IMR-90 (cell line): ENCODE measurements around the gene PSMD12. TPM values are rescaled to one million over a fixed set of nuclear protein-coding genes. Genes with fewer than 3 reads are reported as not detected.

Experiments
- ATAC-seq: fragments of 200-7000 bp; cut with Tn5 transposase; 2 replicates; pipeline ENCODE4 v1.9.1; 2020; ENCODE audit warnings: low read depth, mild to moderate bottlenecking, moderate library complexity
- BruUV-seq: library from RNA; stranded (reverse); fragments of 400-500 nt; replicated peaks from 2 replicates; lab custom pipeline; 2021; lab: Mats Ljungman, UMichigan
- CTCF ChIA-PET: fragments of 300-600 bp; formaldehyde crosslinking; extraction: SDS; loops from one replicate; lab custom pipeline; 2021; ENCODE audit warnings: antibody characterized with exemption; lab: Yijun Ruan, JAX
- POLR2A ChIA-PET: fragments of 300-600 bp; sonication (Branson Sonifier 250); formaldehyde crosslinking; loops from one replicate; lab custom pipeline; 2022; ENCODE audit warnings: antibody characterized with exemption; ENCODE audit not compliant: unreplicated experiment; lab: Charles Lee
- DNase-seq: peaks from one replicate; pipeline ENCODE4 v3.0.0; 2013
- H2AFZ ChIP-seq: replicated peaks from 2 replicates; pipeline ENCODE3; 2013; ENCODE audit warnings: low read length, mild to moderate bottlenecking; ENCODE audit not compliant: poor library complexity
- H2AK5ac ChIP-seq: 2 replicates; pipeline ENCODE4 v1.6.1; 2013; ENCODE audit warnings: low read depth, low read length, inconsistent platforms
- H2AK9ac ChIP-seq: replicated peaks from 2 replicates; pipeline ENCODE3; 2013; ENCODE audit warnings: mild to moderate bottlenecking, low read depth, low read length, moderate library complexity; ENCODE audit not compliant: poor library complexity
- H2BK120ac ChIP-seq: 2 replicates; pipeline ENCODE4 v1.6.1; 2013; ENCODE audit warnings: low read depth, low read length, inconsistent platforms
- H2BK15ac ChIP-seq: 3 replicates; pipeline ENCODE4 v1.6.1; 2013; ENCODE audit warnings: low read depth, low read length, inconsistent platforms
- H2BK20ac ChIP-seq: 2 replicates; pipeline ENCODE4 v1.6.1; 2013; ENCODE audit warnings: low read depth, mild to moderate bottlenecking, inconsistent platforms, low read length, moderate library complexity
- H2BK5ac ChIP-seq: 2 replicates; pipeline ENCODE4 v1.6.1; 2013; ENCODE audit warnings: mild to moderate bottlenecking, low read depth, low read length, inconsistent platforms; ENCODE audit not compliant: poor library complexity, severe bottlenecking
- H3K14ac ChIP-seq: replicated peaks from 2 replicates; pipeline ENCODE4 v1.6.1; 2013; ENCODE audit warnings: low read depth, low read length, inconsistent platforms
- H3K18ac ChIP-seq: 2 replicates; pipeline ENCODE4 v1.6.1; 2013; ENCODE audit warnings: low read depth, low read length, control low read depth
- H3K23ac ChIP-seq: 2 replicates; pipeline ENCODE4 v1.6.1; 2013; ENCODE audit warnings: low read depth, low read length, inconsistent platforms
- H3K27ac ChIP-seq: 2 replicates; pipeline ENCODE4 v1.5.1; 2013; ENCODE audit warnings: mild to moderate bottlenecking, control low read depth, low read length; ENCODE audit not compliant: insufficient read depth
- H3K27me3 ChIP-seq: 2 replicates; pipeline ENCODE4 v1.6.1; 2013; ENCODE audit warnings: low read length; ENCODE audit not compliant: control insufficient read depth, insufficient read depth
- H3K36me3 ChIP-seq: 2 replicates; pipeline ENCODE4 v1.6.1; 2013; ENCODE audit warnings: low read length, mixed read lengths; ENCODE audit not compliant: control insufficient read depth, insufficient read depth
- H3K4ac ChIP-seq: 2 replicates; pipeline ENCODE4 v1.6.1; 2013; ENCODE audit warnings: low read depth, low read length, inconsistent platforms
- H3K4me1 ChIP-seq: 2 replicates; pipeline ENCODE4 v1.6.1; 2013; ENCODE audit warnings: low read length, mixed read lengths; ENCODE audit not compliant: control insufficient read depth, insufficient read depth
- H3K4me2 ChIP-seq: 2 replicates; pipeline ENCODE4 v1.6.1; 2013; ENCODE audit warnings: low read depth, mild to moderate bottlenecking, control low read depth, low read length, moderate library complexity
- H3K4me3 ChIP-seq: 2 replicates; pipeline ENCODE4 v1.5.1; 2013; ENCODE audit warnings: low read depth, mild to moderate bottlenecking, control low read depth, low read length, moderate library complexity; ENCODE audit not compliant: insufficient read depth
- H3K56ac ChIP-seq: 2 replicates; pipeline ENCODE4 v1.6.1; 2013; ENCODE audit warnings: low read length, inconsistent platforms; ENCODE audit not compliant: insufficient read depth; ENCODE audit errors: extremely low read depth
- H3K79me1 ChIP-seq, 2 experiments: 2 replicates each; pipeline ENCODE4 v1.6.1; 2013; ENCODE audit warnings: low read length in 2 of 2, inconsistent platforms in 1 of 2, low read depth in 1 of 2
- H3K9ac ChIP-seq: 2 replicates; pipeline ENCODE4 v1.6.1; 2013; ENCODE audit warnings: low read depth, low read length, control low read depth
- H3K9me1 ChIP-seq: 2 replicates; pipeline ENCODE4 v1.6.1; 2013; ENCODE audit warnings: low read length, inconsistent platforms; ENCODE audit not compliant: insufficient read depth
- H3K9me3 ChIP-seq: 2 replicates; pipeline ENCODE4 v1.6.1; 2013; ENCODE audit warnings: low read length; ENCODE audit not compliant: control insufficient read depth, insufficient read depth
- H4K20me1 ChIP-seq: 2 replicates; pipeline ENCODE4 v1.6.1; 2013; ENCODE audit warnings: low read length, inconsistent platforms; ENCODE audit not compliant: insufficient read depth
- H4K5ac ChIP-seq: 2 replicates; pipeline ENCODE4 v1.6.1; 2013; ENCODE audit warnings: mild to moderate bottlenecking, low read depth, low read length, control low read depth
- H4K8ac ChIP-seq, 2 experiments: 2 replicates each; pipeline ENCODE4 v1.6.1; 2013; ENCODE audit warnings: low read depth in 2 of 2, low read length in 2 of 2, control low read depth in 1 of 2, inconsistent platforms in 1 of 2
- H4K91ac ChIP-seq: 2 replicates; pipeline ENCODE4 v1.6.1; 2013; ENCODE audit warnings: low read depth, low read length, inconsistent platforms; ENCODE audit not compliant: insufficient read depth
- BHLHE40 ChIP-seq: fragments of 150-350 bp; IDR thresholded peaks from 2 replicates; pipeline ENCODE4 v1.6.1; 2016; ENCODE audit warnings: mild to moderate bottlenecking, low read depth, low read length
- CEBPB ChIP-seq: IDR thresholded peaks from 2 replicates; pipeline ENCODE4 v1.6.1; 2012; ENCODE audit warnings: low read depth, low read length, improper control_type of control experiment
- FOS ChIP-seq: fragments of 150-350 bp; IDR thresholded peaks from 2 replicates; pipeline ENCODE4 v1.6.1; 2016; ENCODE audit warnings: low read depth, low read length
- MAFK ChIP-seq: IDR thresholded peaks from 2 replicates; pipeline ENCODE4 v1.6.1; 2012; ENCODE audit warnings: low read depth, low read length, improper control_type of control experiment
- MAZ ChIP-seq: IDR thresholded peaks from 2 replicates; pipeline ENCODE4 v1.6.1; 2012; ENCODE audit warnings: low read depth, mild to moderate bottlenecking, low read length, improper control_type of control experiment, moderate library complexity, borderline replicate concordance
- MXI1 ChIP-seq: IDR thresholded peaks from 2 replicates; pipeline ENCODE4 v1.6.1; 2012; ENCODE audit warnings: low read depth, mild to moderate bottlenecking, low read length, moderate library complexity, borderline replicate concordance
- NFE2L2 ChIP-seq: fragments of 150-350 bp; IDR thresholded peaks from 2 replicates; pipeline ENCODE4 v1.6.1; 2016; ENCODE audit warnings: low read depth, mild to moderate bottlenecking, low read length
- RCOR1 ChIP-seq: IDR thresholded peaks from 2 replicates; pipeline ENCODE4 v1.6.1; 2012; ENCODE audit warnings: mild to moderate bottlenecking, low read length, improper control_type of control experiment; ENCODE audit not compliant: insufficient replicate concordance
- RFX5 ChIP-seq: IDR thresholded peaks from 2 replicates; pipeline ENCODE4 v1.8.0; 2012; ENCODE audit warnings: low read depth, mild to moderate bottlenecking, low read length, moderate library complexity
- SMC3 ChIP-seq: fragments of 150-350 bp; IDR thresholded peaks from 2 replicates; pipeline ENCODE4 v1.6.1; 2016; ENCODE audit warnings: low read depth, mild to moderate bottlenecking, antibody characterized with exemption, low read length, moderate library complexity
- WGBS, 2 experiments: methylation state at CpG; one replicate each; pipeline versions ENCODE4 v1.1.5 to v1.1.7; 2013; ENCODE audit warnings: missing lambda C conversion rate in 2 of 2; ENCODE audit not compliant: insufficient read length in 1 of 2; ENCODE audit errors: extremely low coverage in 2 of 2; 5-methylcytosine and 5-hydroxymethylcytosine counted together
- dilution Hi-C: fragments of 300-500 bp; cut with HindIII; formaldehyde crosslinking; loops from one replicate; pipeline ENCODE4 v1.14.3; 2018; ENCODE audit warnings: low sequenced_read_pairs; ENCODE audit not compliant: unreplicated experiment
- in situ Hi-C: fragments of 300-500 bp; cut with MboI; formaldehyde crosslinking; loops from 3 replicates; pipeline ENCODE4 v1.14.3; 2019; ENCODE audit warnings: low sequenced_read_pairs, inconsistent platforms, mixed read lengths
- intact Hi-C: fragments of 100-400 bp; cut with micrococcal nuclease; formaldehyde crosslinking; loops from 2 replicates; pipeline ENCODE4 v1.10.0; 2022
- polyA plus RNA-seq, 3 experiments: library from polyadenylated mRNA; depleted of rRNA; stranded (reverse); fragments of >200 nt; gene quantifications; 2 replicates each; pipeline ENCODE4 v1.2.3, GENCODE V29; 2012; ENCODE audit warnings: low replicate concordance in 1 of 3
- total RNA-seq: library from RNA; depleted of rRNA; stranded (reverse); fragments of >200 nt; gene quantifications from 2 replicates; pipeline ENCODE4 v1.2.3, GENCODE V29; 2012
- TF ChIP-seq, protein P1 (sequence below): fragments of 150-350 bp; IDR thresholded peaks from 2 replicates; pipeline ENCODE4 v1.6.1; 2016; ENCODE audit warnings: low read depth, mild to moderate bottlenecking, low read length, moderate library complexity, borderline replicate concordance

Gene PSMD12
- total and polyA plus RNA-seq, 2 of the 4 experiments (the other 2 are of a cell fraction), result 17.9 to 39.7 TPM

- TF ChIP-seq MAZ, result no peak
Measured at GRCh38 chr17:67364847-67365737, 1.3 kb downstream of the PSMD12 start (continued).

- Histone ChIP-seq H4K8ac (no peak overlapping the region), H2AK5ac (no peak overlapping the region), H2AK9ac (no peak overlapping the region), H2BK15ac (no peak overlapping the region), H3K9me1 (peaks cover 4% of the 10 kb centered on the region), H4K5ac (no peak overlapping the region), H2BK5ac (no peak overlapping the region), H3K9ac (no peak overlapping the region), H3K36me3 (peaks cover 10% of the 10 kb centered on the region), H3K56ac (no peak overlapping the region), H2AFZ (no peak overlapping the region), H4K91ac (no peak overlapping the region), H2BK120ac (no peak overlapping the region), H3K79me1 (peaks cover 10 to 25% of the 10 kb centered on the region in 2 experiments; a peak in 3 of 4 replicates), H3K4me2 (no peak overlapping the region), H3K4me1 (peaks cover 10% of the 10 kb centered on the region; the same call in 1 of the 2 replicates), H3K4ac (no peak overlapping the region), H3K9me3 (no peaks in the 10 kb centered on the region), H3K27ac (no peak overlapping the region), H3K14ac (no peak overlapping the region), H4K20me1 (peaks cover 80% of the 10 kb centered on the region), H3K27me3 (no peaks in the 10 kb centered on the region), H3K23ac (no peak overlapping the region), H3K4me3 (no peak overlapping the region), H2BK20ac (no peak overlapping the region), H3K18ac (no peak overlapping the region)
- in situ Hi-C loops, result no loop called here
- 100% methylated on average over 5 of the region's 9 CpGs; no CpG with 5 or more reads in 1 of the 2 experiments for WGBS, 2 experiments
- BruUV-seq, result no TSS peak
- dilution Hi-C loops, result no loop called here
- POLR2A ChIA-PET, result no interaction called here
- CTCF ChIA-PET, result no interaction called here
- intact Hi-C loops, result no loop called here
- no peak for ATAC-seq
- no peak for DNase-seq
- TF ChIP-seq RCOR1, result no peak
- no peak for TF ChIP-seq NFE2L2
- TF ChIP-seq MAFK, result no peak
- TF ChIP-seq RFX5, result no peak
- TF ChIP-seq CEBPB, result no peak
- TF ChIP-seq FOS, result no peak
- TF ChIP-seq SMC3, result no peak
- TF ChIP-seq BHLHE40, result no peak
- no peak for TF ChIP-seq MXI1
- TF ChIP-seq MAZ, result no peak
- TF ChIP-seq, protein P1, sequence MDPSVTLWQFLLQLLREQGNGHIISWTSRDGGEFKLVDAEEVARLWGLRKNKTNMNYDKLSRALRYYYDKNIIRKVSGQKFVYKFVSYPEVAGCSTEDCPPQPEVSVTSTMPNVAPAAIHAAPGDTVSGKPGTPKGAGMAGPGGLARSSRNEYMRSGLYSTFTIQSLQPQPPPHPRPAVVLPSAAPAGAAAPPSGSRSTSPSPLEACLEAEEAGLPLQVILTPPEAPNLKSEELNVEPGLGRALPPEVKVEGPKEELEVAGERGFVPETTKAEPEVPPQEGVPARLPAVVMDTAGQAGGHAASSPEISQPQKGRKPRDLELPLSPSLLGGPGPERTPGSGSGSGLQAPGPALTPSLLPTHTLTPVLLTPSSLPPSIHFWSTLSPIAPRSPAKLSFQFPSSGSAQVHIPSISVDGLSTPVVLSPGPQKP, result no peak
Measured at GRCh38 chr17:67362173-67362572, 4.2 kb downstream of the PSMD12 start.
